ENCODE measurements around the gene ADAMTSL1.

ADAMTSL1 gene

DNA sequence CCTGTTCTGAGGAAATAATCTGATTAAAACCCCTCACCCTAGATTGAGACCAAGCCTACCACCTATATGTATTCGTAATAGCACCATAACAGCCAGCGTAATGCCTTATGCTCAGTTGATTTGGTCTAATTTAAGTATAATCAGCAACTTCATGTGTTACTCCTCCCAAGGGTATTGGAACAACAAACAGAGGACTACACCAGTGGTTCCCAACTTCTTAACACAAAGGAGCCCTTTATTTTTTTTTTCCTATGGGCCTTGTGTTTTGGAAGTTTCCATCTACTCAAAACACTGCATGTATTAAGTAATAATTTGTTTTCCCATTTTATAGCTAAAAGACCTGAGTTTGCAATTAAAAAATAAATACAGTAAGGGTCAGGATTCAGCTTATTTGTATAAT lies 140.7 kb downstream of the ADAMTSL1 start:
- DNase-seq: no peak

DNA sequence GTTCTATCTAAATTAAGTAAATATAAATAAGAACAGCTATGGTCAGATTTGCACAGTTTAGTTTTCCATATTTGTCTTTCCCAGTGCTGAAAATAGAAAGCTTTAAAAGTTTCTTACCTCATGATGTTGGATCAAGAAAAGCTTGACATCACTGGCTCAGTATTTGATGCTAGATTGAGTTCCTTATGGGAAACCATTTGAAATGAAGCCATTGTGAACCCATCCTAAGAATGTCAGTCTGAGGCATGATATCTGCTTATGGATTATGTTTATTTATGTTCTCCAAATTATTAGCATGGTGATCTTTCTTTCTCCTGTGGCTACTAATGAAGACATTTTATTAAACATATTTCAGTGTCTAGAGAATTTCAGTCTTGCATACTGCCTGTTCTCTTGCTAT lies 143.0 kb downstream of the ADAMTSL1 start:
- no peak for DNase-seq

DNA sequence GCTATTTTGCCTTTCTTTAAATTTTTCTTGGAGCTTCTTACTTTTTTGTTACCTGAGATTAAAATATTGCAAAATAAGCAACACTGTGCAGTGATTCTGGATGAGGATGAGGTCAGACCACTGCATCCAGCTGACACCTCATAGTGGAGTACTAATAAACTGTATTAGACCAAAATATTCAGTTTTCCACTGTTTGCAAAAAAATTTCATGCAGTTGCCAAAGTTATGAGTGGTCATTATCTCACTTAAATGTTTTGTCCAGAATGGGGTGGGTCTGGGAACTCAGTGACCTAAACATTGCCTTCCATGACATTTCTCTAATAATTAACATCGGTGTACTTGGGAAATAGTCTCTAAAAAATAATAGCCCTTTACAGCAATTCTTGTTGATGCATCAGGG lies 143.8 kb downstream of the ADAMTSL1 start:
- DNase-seq: no peak

DNA sequence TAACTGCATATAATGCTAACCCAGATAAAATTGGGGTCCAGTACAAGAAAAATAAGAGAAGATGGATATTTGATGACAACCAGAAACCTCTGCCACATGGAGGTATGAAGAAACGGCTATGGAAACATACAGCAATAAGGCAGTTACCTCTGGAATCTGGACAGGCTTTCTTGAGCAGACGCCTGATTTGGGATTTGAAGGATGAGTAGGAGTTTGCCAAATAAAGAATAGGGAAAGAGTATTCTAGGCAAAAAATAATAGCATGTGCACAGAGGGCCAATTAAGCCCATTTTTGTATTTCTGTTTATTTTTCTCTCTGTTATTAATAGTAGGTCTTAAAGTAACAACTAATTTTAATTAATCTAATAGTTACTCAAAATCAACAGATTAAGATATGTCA lies 144.9 kb downstream of the ADAMTSL1 start:
- no peak for DNase-seq

DNA sequence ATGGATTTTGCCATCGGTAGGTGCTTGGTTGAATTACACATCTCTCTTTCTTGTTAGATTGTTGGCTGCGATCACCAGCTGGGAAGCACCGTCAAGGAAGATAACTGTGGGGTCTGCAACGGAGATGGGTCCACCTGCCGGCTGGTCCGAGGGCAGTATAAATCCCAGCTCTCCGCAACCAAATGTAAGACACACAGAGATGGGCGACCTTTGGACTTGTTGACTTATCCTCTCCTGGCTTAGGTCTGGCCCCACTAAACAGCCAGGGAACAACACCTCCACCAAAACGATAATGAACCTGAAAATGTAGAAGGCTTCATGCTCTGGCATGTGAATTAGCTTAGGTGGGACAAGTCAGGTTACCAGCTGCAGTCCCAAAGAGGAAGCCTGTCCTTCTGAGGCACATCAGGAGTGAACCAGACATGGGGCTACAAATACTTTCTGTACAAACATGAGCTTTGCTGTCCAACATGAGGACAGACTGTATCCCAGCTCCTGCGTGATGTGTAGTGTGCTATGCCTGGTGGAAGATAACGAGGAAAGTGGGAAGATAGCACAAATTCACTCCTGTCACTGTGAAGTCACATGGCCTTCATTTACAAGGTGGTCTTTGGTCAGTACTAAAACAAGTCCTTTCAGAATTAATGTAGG lies 148.4 kb downstream of the ADAMTSL1 start:
- DNase-seq: no peak

DNA sequence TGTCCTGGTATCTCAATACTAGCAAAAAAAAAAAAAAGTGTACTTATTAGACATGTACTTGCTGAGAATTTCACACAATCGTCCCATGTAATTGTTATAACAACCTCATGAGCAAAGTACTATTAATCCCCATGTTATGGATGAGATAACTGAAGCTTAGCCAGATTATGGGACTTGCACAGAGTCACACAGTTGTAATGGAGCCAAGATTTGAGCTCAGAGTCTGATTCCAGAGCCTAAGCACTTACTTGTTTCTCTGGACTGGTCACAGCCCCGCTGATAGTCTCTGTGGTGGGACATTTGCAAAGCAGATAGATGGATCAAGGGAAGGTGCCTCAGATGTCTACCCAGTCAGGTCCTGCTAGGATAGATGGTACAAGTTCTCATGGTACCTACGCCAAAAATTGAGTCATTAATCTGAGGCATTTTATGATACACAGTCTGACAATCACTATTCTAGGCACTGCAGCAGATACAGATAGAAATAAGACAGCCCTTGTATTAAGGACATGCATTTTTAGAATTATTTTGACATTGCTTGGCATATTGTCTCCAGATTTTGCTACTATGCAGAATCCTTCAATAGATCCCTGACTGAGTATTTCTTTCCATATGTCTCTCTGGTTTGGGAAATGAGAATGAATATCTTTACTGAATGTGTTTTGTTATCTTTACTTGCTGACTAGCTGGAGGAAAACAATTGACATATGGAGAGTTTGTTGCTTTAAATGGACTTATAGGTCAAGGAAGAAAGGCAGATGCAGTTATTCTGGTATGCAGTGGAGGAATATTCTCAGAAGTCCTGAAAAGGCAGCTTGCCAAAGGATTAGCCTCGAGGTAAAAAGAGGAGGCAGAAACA lies 149.5 kb downstream of the ADAMTSL1 start:
- DNase-seq: no peak

DNA sequence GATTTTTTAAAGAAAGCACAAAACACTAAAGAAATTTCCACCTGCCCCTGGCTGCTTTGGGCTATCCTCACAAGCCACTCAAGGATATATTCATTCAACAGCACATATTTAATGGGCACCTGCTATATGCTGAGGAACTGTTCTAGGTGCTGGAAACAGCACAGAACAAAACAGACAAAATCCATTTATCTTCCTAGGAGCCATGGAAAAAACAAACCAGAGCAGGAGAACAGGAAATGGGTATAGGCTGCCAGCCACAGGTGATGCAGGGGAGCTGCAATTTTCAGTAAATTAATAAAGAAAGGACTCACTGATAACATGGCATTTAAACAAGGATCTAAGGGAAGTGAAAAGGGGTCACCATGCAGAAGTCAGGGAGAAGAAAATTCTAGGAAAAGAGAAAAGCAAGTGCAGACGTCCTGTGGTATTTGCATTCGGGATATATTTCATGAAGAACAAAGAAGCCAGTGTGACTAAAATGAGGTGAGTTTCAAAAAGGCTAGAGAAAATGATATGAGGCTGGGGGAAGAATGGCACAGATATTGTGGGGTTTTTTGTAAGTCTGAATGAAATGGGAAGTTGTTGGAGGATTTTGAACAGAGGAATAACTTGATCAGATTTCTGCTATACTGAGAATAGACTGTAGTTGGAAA lies 152.2 kb downstream of the ADAMTSL1 start:
- DNase-seq: no peak

DNA sequence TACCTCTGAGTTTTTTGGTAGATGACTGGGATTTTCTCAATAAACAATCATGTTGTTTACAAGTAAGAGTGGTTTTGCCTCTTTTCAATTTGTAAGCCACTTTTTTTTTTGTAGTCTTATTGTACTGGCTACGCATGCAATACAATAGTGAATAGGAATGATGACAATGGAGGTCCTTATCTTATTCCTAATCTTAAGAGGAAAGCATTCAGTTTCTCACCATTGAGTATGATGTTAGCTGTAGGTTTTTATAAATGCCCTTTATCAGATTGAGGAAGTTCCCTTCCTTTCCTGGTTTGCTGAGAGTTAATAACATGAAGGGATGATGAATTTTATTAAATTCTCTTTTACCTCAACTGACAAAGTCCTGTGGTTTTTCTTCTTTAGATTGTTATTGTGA lies 155.2 kb downstream of the ADAMTSL1 start:
- DNase-seq: no peak

DNA sequence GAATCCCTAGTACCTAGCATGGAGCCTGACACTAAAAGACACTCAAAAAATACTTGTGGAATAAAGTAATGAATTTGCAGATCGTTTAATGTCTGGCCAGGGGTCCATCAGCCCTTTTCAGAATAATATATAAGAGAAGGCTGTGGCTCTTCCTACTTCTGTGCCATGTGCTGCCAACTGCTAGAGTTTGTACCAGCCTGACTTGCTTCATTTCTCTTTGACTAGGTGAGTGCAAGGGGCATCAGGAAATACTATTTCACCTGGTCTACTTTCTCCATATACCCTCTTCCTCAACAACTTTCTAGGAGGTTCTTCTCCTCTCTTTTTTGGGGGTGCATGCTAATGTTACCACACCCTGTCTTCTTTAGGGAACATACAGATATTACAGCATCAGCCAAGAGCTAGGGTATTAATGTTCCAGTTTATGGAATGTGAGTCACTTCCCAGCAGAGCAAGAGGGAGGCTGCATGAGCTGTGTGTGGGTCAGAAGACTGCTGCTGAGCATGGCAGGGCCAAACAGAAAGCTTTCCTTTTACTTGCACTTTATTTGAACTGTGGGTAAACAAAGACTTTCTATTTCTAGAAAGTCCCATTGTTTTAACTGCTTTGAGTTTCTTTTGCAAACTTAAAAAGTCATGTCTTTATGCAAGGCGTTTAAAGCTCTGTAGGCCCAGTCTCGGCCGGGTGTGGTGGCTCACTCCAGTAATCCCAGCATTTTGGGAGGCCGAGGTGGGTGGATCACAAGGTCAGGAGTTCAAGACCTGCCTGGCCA lies 158.9 kb downstream of the ADAMTSL1 start:
- no peak for DNase-seq

DNA sequence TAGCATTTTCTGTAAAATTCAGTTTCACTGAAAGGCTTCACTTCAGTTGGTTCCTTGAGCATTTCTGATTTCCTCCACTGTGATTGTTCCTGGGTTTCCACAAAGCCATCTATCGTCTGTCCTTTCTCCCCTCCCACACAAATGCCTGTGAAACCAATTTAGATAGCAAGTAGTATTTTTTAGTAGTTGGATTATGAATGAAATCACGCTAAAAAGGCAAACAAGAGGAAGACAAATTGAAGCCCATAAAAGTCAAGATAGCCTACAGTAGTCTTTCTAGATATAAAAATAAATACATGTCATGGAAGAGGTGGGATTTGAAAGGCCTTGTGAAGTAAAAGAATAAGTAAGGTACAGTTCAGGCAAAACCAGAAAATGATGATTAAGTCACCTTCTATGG lies 162.8 kb downstream of the ADAMTSL1 start:
- no peak for DNase-seq

DNA sequence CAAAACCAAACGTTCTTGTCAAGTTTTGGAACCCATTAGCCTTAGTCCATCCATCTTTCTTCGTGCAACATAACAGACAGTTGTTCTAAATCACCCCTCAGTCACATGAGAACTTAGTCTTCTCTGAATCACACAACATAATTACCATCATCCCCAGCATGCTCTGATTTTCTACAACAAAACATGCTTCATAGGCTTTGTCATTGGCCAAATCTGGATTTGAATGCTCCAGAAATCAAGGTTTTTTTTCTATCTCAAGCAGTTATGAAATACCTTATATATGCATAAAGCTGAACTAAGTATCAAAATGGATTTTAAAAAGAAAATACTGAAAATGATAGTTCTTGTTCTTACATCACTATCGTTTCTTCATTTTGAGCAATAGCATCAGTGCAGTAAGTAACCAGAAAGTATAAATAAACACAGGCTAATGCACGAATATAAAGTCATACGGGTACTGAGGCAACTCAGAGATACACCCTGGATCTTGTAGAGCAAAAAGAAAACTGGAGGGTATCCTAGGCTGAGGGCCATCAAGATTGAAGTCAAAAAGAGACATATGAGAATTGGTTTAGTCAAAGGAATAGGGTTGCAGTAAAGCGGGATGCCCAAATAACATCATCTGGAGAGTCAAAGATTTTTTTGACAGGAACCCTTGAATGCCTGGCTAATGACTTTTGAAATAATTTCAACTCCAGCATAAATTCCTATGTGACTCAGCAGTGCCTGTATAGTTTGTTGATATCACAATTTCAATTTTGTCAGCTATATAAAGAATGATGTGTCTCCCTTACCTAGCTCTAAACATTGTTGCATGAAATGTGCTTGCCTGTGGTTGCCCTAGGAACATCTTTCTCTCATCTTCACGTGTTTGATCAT lies 164.7 kb downstream of the ADAMTSL1 start:
- no peak for DNase-seq

DNA sequence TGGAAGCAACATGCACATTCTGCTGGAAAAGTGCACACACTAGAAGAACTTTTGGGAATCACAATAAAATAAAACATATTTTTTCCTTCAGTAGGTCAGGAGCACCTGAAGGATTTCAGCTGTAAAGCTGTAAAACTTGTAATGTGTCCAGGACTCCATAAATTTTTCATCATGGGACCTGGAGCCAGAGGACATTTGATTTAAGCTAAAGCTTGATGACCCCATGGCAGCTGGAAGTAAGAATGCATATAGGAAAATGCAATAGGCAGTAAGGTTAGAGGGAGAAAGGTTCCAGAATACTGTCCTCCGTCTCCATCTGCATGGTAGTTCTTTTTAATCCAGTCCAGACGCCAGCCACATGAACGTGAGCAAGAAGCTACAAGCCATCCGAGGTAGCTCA lies 166.0 kb downstream of the ADAMTSL1 start:
- DNase-seq: no peak

DNA sequence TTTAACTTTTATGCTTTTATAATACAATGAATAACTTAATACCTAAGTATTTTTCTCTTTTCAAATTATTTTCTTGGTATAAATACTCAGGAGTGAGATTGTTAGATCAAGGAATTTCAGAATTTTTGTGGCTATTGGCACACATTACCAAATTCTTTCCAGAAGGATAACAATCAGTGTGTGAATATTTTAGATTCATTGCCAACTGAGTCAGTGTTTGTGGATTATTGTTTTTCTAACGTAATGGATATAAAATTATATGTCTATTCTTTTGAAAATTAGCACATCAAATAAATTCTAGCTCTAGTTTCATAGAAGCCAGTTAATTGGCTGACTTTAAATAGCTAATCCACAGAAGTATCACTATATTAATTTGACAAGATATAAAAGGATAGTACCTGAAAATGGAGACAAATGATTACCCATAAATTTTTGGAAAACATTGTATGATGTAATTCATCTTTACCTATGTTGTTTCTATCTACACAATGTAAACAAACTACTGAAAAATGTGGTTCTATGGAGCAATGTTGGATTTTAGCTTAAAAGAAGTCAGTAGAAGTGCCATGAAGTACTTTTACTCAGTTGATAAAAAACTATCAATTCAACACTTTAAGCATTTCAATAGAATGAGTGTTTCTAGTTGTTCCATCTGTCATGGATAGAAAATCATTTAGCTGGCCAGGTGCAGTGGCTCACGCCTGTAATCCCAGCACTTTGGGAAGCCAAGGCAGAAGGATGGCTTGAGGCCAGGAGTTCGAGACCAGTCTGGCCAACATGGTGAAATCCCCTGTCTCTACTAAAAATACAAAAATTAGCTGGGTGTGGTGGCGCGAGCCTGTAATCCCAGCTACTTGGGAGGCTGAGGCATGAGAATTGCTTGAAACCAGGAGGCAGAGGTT lies 185.1 kb downstream of the ADAMTSL1 start:
- no peak for DNase-seq

DNA sequence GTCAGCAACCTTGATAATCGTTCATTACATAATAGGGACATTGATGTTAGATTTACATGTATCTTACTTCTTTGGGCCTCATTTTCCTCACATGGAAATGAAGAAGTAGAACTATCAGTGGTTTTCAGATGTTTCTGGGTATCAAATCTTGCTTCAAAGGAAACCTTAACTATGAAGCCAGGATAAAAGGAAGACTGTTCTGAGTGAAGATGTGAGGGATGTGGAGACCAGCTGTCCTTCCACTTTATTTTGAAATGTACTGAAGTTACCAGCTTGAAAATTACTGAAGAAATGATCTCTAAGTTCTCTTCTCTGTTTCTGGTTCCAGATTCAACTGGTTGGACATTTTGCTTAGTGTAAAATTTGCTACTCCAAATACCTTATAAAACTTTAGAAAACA lies 186.0 kb downstream of the ADAMTSL1 start:
- no peak for DNase-seq

DNA sequence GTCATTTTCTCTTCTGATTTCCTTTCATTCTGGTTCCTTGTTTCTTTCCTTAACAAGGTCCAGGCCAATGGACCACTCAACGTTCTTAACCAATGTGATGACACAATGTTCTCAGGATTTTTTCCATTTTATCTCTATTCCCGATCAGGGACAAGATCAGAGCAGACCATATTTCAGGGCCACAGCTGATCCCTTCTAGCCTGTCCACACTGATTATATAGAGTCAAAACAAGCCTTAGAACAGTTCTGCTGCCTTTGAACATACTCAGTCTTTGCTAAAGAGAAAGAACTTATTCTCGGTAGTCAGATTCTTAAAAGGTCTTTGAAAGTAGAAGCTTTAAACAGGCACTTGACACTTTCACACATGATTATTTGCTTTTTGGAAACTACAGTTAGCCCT lies 188.4 kb downstream of the ADAMTSL1 start:
- DNase-seq: no peak

DNA sequence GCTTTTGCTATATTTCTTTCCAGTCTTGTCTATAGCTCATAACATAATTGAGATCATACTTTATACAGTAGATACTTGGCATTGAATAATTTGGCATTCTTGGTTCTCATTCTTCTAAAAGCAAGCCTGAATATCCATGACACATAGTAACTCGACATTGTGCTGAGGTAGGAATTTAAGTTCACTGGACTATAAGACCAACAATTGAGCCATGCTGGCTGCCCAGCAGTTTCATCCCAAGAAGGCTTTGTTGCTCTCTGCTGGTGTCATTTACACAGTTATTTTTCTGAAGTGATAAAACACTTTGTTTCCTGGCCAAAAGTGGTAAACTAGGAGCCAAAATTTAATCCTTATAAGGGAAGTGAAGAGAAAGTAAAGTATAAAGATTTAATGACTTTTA lies 192.0 kb downstream of the ADAMTSL1 start:
- no peak for DNase-seq

DNA sequence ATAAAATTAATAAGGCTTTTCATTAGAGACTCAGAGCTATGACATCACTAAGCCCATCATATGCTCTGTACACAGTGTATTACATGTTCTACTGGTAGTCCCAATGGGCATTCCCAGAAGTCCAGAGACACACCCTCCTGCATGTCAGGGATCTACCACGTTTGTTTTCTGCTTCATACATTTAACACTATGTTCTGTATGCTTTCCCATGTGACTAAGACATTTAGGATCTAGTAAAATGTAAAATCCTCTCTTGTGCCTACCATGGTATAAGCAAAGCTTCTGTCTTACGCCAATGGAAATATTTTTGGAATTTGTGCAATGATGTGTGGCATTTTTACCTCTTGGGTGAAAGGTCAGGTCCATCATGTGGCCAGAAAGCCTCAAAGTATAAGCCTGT lies 192.4 kb downstream of the ADAMTSL1 start:
- DNase-seq: no peak

DNA sequence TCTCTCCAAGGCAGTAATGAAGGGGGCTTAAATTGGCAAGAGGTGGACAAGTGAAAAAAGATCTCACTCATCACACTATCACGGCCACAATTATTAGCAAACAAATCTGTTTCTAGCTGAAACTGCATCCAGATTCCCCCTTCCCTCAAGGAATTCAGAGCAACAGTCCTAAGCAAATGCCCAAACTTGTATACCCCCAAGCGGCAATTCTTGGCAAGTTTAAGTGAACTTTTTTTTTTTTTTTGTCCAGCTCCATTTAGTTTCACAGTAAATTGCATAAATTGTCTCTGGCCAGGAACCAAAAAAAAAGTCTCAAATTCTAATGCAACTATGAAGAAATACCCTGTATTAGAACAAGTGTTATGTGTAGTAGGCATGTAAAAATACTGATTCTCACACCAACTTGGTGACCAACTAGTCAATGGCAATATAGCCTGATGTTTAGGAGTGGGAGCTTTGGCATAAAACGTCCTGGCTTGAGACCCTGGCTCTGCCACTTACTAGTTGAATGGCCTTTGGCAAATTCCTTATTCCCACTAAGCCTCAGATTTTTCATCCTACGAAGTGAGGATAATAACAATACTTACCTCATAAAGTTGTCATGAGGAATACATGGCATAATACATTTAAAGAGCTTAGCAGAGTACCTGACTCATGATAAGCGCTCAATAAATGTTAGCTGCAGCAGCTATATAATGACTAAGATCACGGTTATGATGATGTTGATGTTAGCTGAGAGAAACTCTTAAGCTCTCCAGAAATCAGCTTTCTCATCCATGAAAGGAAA lies 193.2 kb downstream of the ADAMTSL1 start:
- no peak for DNase-seq

DNA sequence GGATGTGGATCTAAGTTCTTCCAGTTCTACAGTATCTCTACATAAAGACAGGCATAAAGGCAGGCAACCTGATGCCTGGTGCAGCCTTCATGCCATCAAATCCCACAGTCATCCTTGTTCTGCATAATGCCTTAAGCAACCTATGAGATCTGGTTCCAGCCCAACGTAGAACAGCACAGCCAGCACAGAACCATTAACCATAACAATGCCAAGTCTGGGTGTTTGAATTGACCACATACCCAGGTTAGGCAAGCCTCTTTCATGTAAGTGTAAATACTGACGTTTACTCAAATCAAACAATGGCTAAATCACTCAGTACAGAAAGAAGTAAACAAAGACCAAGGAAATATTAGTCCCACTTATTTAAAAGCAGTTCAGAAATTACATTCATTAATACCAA lies 195.0 kb downstream of the ADAMTSL1 start:
- no peak for DNase-seq

DNA sequence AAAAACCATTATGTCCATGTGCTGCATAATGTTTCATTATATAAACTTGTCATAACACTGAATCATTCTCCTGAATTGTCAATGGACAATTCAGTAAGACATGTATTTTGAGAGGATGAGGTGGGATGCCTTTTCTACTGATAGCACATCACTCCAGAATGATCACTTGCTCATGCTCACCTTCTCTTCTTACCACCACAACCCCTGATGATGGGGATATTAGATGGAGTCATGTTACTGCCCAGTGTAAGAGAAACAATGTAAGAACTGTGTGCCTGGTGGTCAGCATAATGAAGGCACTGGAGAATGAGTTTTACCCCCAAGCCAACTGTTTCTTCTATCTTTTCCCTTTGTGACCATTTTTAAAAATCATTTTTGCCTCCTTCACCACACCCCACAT lies 198.8 kb downstream of the ADAMTSL1 start:
- DNase-seq: no peak
